GM18517 (cell line): Measurements from ENCODE around the gene TLK1.
"Not testable (repeated sequence)": the region's sequence is repeated elsewhere in the genome, so short reads cannot be mapped to it uniquely, and the experiment has no call there.

Experiments used
- ATAC-seq: cut with Tn5 transposase; IDR thresholded peaks from one replicate; pipeline ENCODE4 v1.9.1; 2021; ENCODE audit warnings: mild to moderate bottlenecking, moderate library complexity; ENCODE audit not compliant: unreplicated experiment

TLK1 gene

DNA sequence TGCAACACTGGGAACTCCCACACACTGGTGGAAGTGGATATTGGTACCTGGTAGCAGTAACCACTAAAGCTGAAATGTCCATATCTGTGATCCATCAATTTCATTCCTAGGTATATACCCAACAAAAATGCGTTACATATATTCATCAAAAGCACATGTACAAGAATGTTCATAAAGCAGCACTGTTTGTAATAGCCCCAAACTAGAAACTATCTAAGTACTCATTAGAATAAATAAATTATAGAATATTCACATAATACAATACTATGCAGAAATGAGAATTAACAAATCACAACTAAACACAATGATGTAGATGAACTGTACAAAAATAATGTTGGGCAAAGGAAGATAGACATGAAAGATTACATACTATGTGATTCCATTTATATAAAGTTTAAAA is 11.1 kb upstream of the TLK1 start:
- no peak for ATAC-seq

DNA sequence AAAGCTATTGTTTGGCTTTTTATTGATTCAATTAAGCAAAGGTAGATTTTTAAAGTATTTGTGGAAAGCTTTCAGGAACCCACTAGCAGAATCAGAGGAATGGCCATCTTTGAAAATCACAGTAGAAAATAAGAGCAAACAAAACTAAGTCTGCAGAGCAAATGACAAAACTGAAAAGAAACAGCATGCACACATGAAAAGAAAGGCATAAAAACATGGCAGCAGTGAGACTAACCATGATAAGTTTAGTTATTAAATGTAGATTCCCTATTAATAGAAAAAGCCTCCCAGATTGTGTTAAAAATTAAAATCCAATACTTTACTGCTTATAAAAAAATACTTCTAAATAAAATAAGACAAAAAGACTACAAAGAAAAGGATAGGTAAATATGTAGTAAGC is 9.1 kb upstream of the TLK1 start:
- ATAC-seq: no peak

- no peak for ATAC-seq
Measured at GRCh38 chr2:171169333-171169732, 8.6 kb upstream of the TLK1 start.

DNA sequence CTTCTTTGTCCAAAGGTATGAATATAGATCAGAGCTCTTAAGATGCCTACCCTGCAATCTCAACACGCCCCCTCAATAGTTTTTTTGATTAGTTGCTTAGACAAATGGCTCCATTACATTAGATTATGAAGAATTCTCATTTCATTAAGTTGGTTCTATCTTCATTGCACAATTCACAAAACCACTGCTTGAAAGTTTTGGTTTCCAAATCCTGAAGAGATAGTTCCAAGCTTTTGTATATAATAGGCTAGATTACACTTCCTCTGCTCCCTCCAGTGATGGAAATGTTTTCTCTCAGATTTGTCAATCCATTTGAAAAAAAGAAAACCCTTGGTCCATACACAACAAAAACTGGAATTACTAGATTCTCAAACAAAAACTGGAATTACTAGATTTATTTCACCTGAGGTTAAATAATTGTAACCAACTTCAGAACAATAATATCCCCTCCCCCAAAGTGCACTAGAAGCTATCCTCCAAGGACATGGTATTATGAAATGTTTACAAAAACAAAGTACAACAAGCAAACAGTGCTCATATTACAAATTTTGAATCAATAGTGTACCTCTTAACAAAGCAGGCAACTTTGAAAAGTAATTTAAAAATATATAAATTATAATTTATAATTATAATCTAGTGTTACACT is 6.8 kb upstream of the TLK1 start:
- no peak for ATAC-seq

DNA sequence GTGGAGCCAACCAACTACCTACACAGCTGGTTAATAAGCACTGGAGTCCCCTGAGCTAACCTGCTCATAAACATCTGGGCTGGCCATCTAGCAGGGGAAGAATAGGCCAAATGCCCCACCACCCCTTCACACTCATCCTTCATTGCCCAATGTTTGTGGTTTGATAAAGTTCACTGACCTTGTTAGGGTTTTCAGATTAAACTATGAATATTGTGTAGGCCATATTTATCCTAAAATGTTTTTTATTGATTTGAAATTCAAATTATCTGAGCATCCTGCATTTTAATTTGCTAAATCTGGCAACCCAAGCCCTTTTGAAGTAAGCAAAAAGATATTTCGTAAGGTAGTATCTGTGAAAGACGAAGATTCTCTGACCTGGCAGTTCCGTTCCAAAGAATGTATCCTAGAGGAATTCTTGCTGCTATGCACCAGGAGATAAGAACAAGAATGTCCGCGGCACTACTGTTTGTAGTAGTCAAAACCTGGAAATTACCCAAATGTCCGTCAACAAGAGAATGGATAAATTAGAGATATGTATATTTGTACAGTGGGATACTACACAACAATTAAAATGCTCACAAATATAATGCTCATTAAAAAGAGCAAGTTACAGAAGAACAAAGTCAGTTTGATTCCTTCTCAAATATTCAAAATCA is 5.8 kb upstream of the TLK1 start:
- no peak for ATAC-seq

GRCh38 chr2:171165967-171166327 is 5.3 kb upstream of the TLK1 start:
- ATAC-seq: no peak

DNA sequence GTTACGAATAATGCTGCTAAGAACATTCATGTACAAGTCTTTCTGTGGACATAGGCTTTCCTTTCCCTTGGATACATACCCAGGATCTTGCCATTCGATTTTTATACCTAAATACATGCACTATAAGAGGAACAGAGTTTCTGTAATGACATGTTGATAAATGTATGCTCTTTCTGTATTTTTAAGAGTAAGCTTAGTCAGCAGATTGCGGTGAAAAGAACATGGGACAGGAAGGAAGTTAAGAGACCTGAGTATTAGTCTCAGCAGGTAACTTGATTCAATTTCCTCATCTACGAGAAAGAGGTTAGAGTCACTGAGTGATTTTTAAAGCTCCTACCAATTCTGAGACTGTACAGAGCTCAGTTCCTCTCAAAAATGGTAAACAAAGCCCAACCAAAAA is 2.6 kb upstream of the TLK1 start:
- no peak for ATAC-seq

DNA sequence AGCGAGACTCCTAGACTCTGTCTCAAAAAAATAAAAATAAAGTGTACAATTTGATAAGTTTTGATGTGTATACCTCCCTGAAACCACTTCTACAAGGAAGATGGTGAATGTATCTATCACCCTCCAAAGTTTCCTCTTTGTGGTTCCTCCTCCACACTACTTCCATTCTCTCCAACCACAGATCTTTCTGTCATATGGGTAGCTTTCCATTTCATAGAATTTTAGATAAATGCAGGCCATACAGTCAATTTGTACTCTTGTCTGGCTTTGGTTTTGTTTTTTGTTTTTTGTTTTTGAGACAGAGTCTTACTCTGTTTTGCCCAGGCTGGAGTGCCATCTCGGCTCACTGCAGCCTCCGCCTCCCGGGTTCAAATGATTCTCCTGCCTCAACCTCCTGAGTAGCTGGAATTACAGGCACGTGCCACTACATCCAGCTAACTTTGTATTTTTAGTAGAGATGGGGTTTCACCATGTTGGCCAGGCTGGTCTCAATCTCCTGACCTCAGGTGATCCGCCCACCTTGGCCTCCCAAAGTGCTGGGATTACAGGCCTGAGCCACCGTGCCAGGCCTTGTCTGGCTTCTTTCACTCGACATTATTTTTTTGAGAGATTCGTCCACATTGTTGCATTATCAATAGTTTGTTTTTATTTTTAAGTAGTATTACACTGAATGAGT is 2.0 kb upstream of the TLK1 start:
- ATAC-seq: not testable (repeated sequence)

DNA sequence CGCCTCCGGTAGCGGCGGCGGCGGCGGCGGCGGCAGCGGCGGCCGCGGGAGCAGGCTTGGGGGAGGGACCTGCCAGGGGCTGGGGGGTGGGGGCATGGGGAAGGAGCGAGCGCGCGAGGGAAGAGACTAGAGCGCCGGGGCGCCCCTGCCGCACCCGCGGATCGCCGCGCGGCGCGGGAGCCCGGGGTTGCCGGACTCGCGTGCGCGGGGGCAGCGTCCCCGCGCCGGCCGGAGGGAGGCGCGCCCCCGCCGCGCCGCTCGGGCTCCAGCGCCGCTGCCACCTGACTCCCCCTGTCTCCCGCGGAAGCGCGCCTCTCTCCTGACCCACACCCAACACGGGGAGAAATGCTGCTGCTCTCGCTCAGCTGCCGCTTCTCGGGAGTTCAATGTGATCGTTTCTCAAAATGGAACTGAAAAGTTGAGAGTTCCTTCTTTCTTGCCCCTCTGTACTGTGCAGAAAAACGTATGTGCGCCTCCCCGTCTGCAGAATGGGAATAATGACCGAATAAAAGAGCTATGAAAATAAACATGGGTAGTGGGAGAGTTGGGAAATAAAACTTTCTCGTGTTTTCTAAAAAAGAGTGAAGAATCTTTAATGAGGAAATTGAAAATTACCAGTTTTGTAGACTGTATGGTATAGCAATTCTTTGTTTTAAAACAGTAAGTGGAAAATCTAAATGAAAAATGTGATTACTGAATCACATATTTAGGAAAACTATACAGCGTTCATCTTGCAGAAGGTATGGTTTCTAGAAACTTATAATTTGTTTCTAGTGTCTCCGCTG is 455 bp upstream of the TLK1 start:
- peak; percentile 52 for ATAC-seq

- ATAC-seq: no peak
Measured at GRCh38 chr2:171159372-171160118, 1.1 kb downstream of the TLK1 start.

GRCh38 chr2:171158790-171159371 is 1.8 kb downstream of the TLK1 start:
- no peak for ATAC-seq

DNA sequence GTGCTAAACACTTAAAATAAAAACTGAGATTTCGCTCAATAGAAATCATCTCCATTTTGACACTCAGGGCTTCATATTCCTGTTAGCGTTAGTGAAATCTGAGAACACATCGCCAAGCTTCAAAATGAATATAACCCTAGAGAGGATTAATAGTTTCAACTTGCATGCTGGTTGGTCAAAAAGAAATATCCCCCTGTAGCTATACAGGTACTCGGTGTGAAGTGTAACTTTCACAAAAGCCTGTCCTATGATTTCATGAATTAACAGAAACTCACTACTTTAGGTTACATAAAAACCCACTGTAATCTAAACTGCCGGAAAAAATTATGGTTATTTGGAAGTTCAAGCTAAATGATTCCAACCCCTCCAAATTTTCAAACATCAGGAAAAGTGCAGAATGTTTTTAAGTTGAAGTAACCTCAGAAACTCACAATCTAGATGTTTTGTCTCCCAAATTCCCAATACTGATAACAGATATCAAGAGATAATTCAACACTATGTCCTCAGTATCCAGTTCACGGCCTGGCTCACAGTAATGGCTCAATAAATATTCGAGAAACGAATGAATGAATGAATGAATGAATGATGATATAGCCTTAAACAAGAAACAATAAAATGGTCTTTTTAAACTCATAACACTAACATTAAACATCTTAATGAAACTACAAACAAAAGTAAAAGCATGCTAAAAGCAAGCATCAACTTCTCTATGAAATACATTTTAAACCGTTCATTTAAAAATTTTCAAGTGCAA is 2.5 kb downstream of the TLK1 start:
- ATAC-seq: no peak

GRCh38 chr2:171157109-171157500 is 3.6 kb downstream of the TLK1 start:
- ATAC-seq: no peak

DNA sequence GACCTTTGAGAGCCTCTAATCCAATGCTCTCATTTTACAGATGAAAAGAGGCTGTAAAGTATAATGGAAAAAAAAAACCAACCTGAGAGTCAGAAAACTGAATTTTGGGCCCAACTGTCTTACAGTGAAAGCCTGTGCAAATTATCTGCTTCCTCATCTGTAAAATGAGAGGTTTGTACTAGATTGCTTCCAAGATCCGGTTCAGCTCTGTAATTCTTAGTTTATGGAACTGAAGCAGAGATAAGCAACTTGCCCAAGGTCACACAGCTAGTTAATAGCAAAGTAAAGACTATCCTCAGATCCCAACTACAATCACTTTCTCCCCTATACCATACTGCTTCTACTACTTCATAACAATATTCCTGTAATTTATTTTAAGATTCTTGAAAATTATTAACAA is 6.3 kb downstream of the TLK1 start:
- ATAC-seq: no peak

DNA sequence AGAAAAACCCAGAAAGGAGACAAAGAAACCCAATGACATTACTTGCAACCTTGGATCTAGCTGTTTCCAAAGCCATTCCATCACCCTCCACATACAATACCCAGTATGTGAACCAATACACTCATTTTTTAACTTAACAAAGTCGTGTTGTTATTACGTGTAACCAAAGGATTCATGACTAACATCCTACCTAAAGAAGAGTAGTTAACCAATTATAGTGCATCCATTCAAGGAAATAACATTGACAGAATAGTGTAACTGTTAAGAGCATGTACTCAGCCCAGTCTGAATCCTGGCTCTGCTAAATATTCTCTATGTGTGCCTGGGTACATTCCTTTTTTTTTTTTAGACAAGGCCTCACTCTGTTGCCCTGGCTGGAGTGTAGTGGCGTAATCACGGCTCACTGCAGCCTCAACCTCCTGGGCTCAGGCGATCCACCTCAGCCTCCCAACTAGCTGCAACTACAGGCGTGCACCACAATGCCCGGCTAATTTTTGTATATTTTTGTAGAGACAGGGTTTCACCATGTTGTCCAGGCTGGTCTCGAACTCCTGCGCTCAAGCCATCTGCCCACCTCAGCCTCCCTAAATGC is 9.9 kb downstream of the TLK1 start:
- no peak for ATAC-seq

GRCh38 chr2:171149986-171150693 is 10.6 kb downstream of the TLK1 start:
- no peak for ATAC-seq

DNA sequence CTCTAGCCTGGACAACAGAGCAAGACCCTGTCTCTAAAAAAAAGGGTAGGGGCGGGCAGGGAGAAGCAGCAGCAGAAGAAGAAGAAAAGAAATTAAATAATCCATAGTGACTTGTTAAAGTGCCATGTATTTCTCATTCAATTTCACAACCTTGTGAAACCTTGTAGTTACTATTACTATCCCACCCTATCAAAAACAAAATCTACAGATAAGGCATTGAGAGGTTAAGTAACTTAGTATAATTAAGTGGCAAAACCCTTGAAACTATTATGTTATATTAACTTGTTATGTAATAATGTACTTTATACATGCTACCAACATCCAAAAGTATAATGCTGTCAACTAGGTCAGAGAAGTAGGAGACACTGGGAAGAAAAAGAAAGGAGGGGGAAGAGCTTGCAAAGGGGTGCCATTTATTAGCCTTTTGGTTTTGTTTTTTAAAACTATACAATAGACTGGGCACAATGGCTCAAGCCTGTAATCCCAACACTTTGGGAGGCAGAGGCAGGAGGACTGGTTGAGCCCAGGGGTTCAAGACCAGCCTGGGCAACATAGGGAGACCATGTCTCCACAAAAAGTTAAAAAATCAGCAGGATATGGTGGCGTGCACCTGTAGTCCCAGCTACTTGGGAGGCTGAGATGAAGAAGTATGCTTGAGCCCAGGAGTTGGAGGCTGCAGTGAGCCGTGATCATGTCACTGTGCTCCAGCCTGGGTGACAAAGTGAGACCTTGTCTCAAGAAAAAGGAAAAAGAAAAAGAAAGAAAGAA is 11.3 kb downstream of the TLK1 start:
- no peak for ATAC-seq

DNA sequence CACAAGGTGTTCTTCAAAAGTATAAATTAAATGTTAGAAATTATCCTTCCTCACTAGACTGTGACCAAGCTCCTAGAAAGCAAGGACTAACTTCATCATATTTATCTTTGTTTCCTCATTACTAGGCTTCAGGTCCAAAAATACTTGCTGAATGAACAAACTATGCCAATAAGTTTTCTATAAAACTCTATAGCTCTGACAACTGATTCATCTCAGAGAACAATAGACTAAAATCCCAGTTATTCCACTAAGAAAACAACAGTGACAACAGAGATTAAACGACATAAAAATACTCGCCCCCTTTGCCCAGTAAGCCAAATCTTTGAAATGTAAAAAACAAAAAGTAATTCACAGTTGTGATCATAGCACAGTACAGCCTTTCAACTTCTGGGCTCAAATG is 13.6 kb downstream of the TLK1 start:
- ATAC-seq: no peak
